A549 (cell line): ENCODE measurements around the gene RNF41. TPM values are rescaled to one million over a fixed set of nuclear protein-coding genes. Genes with fewer than 3 reads are reported as not detected.
"Not testable (repeated sequence)": the region's sequence is repeated elsewhere in the genome, so short reads cannot be mapped to it uniquely, and the experiment has no call there.

Experiments used
- ATAC-seq, 2 experiments: fragments of 200-7000 bp in 1 of 2; fragments of >200 bp in 1 of 2; cut with Nextera tagmentation in 1 of 2; cut with Tn5 transposase in 1 of 2; 3 replicates each; pipeline versions ENCODE4 v1.8.0 to v1.9.1; 2018 to 2020; ENCODE audit warnings: mild to moderate bottlenecking in 1 of 2, moderate library complexity in 1 of 2
- CTCF ChIA-PET: fragments of 300-600 bp; sonication (Branson Sonifier 250); formaldehyde crosslinking; extraction: SDS; loops from one replicate; lab custom pipeline; 2021; ENCODE audit warnings: antibody characterized with exemption, inconsistent platforms; lab: Yijun Ruan, JAX
- POLR2A ChIA-PET: fragments of 350-600 bp; formaldehyde crosslinking; extraction: SDS; loops from one replicate; lab custom pipeline; 2021; ENCODE audit warnings: antibody characterized with exemption, inconsistent platforms; lab: Yijun Ruan, JAX
- DNase-seq, 2 experiments: peaks; one replicate each; pipeline versions ENCODE4 v3.0.0 to v3.0.0-alpha.2; 2011 to 2016; ENCODE audit warnings: low read depth in 1 of 2, low spot score in 1 of 2
- FAIRE-seq: peaks from 2 replicates; lab custom pipeline; 2011; peaks lifted over from hg19 to GRCh38; lab: Jason Lieb, UNC
- H3K27ac ChIP-seq, 2 experiments: fragments of >200 bp; sonication (Bioruptor Twin); formaldehyde crosslinking; 3 replicates each; pipeline ENCODE4 v1.5.1; 2016 to 2017
- H3K4me1 ChIP-seq: fragments of >200 bp; sonication (Bioruptor Twin); formaldehyde crosslinking; 3 replicates; pipeline ENCODE4 v1.6.1; 2016
- H3K4me2 ChIP-seq: fragments of >200 bp; sonication (Bioruptor Twin); formaldehyde crosslinking; 3 replicates; pipeline ENCODE4 v1.6.1; 2016
- H3K4me3 ChIP-seq: fragments of >200 bp; sonication (Bioruptor Twin); formaldehyde crosslinking; 3 replicates; pipeline ENCODE4 v1.5.1; 2016
- H3K9me3 ChIP-seq: fragments of >200 bp; sonication (Bioruptor Twin); formaldehyde crosslinking; 3 replicates; pipeline ENCODE4 v1.6.1; 2016
- CBX2 ChIP-seq: fragments of 200-600 bp; sonication (generic); IDR thresholded peaks from 2 replicates; pipeline ENCODE4 v1.6.1; 2016; ENCODE audit warnings: low read depth, mild to moderate bottlenecking, borderline replicate concordance
- CBX8 ChIP-seq: fragments of 200-600 bp; sonication (generic); IDR thresholded peaks from 2 replicates; pipeline ENCODE4 v1.6.1; 2016
- CHD2 ChIP-seq: fragments of 150-350 bp; IDR thresholded peaks from 2 replicates; pipeline ENCODE4 v1.6.1; 2014; ENCODE audit warnings: low read length; ENCODE audit not compliant: partially characterized antibody
- CHD4 ChIP-seq: fragments of 200-600 bp; sonication (generic); IDR thresholded peaks from 2 replicates; pipeline ENCODE4 v1.6.1; 2016; ENCODE audit warnings: antibody characterized with exemption, mild to moderate bottlenecking, borderline replicate concordance
- ELK1 ChIP-seq: fragments of 150-350 bp; IDR thresholded peaks from 2 replicates; pipeline ENCODE4 v1.6.1; 2014; ENCODE audit warnings: low read depth, mild to moderate bottlenecking, low read length
- GATA3 ChIP-seq: IDR thresholded peaks from 2 replicates; pipeline ENCODE4 v1.6.1; 2012; ENCODE audit warnings: borderline replicate concordance
- HOXA7 ChIP-seq: fragments of 250-450 bp; sonication (Bioruptor Pico); IDR thresholded peaks from 2 replicates; pipeline ENCODE4 v1.5.0; 2020; ENCODE audit warnings: mild to moderate bottlenecking, moderate library complexity
- NPAS2 ChIP-seq: fragments of 250-450 bp; sonication (Bioruptor Pico); IDR thresholded peaks from 2 replicates; pipeline ENCODE4 v1.8.0; 2022; ENCODE audit warnings: mild to moderate bottlenecking, moderate library complexity, borderline replicate concordance
- RAD21 ChIP-seq, 2 experiments: fragments of >200 bp in 1 of 2; sonication (Bioruptor Twin) in 1 of 2; formaldehyde crosslinking in 1 of 2; IDR thresholded peaks in 1 of 2; conservative IDR thresholded peaks in 1 of 2; 2 replicates in 1 of 2; 3 replicates in 1 of 2; pipeline ENCODE4 v1.6.1; 2012 to 2018; ENCODE audit warnings: inconsistent platforms in 1 of 2
- REST ChIP-seq: fragments of 200-600 bp; sonication (generic); IDR thresholded peaks from 2 replicates; pipeline ENCODE4 v1.6.1; 2016; ENCODE audit warnings: antibody characterized with exemption, mild to moderate bottlenecking, moderate library complexity
- SMC3 ChIP-seq: fragments of >200 bp; sonication (Bioruptor Twin); formaldehyde crosslinking; IDR thresholded peaks from 3 replicates; pipeline ENCODE4 v1.6.1; 2018; ENCODE audit warnings: inconsistent platforms
- ZC3H11A ChIP-seq: fragments of 450-650 bp; IDR thresholded peaks from 2 replicates; pipeline ENCODE4 v1.6.1; 2014; ENCODE audit warnings: antibody characterized with exemption, mild to moderate bottlenecking
- ZSCAN20 ChIP-seq: fragments of 250-450 bp; sonication (Bioruptor Pico); IDR thresholded peaks from 2 replicates; pipeline ENCODE4 v1.8.0; 2022; ENCODE audit warnings: mild to moderate bottlenecking, moderate library complexity
- WGBS: methylation state at CpG from one replicate; pipeline ENCODE4 v1.1.6; 2017; ENCODE audit errors: missing lambda C conversion rate; 5-methylcytosine and 5-hydroxymethylcytosine counted together
- polyA plus RNA-seq, 4 experiments: library from polyadenylated mRNA; depleted of rRNA in 3 of 4; stranded (reverse); fragments of >200 nt; fragmentation: RNase III in 1 of 4; extraction: RNeasy Plus Mini Kit Qiagen cat#74134 plus additional on column Dnase treatment in 1 of 4; gene quantifications; 2 replicates in 3 of 4; 3 replicates in 1 of 4; pipeline ENCODE4 v1.2.3, GENCODE V29; 2011 to 2017
- TF ChIP-seq, protein P1 (sequence below): IDR thresholded peaks from 2 replicates; pipeline ENCODE4 v1.6.1; 2012; ENCODE audit warnings: low read depth, borderline replicate concordance
- TF ChIP-seq, protein P2 (sequence below): fragments of 250-450 bp; sonication (Bioruptor Pico); IDR thresholded peaks from 2 replicates; pipeline ENCODE4 v1.5.0; 2020; ENCODE audit warnings: low read depth, mild to moderate bottlenecking, moderate library complexity

RNF41 gene
- polyA plus RNA-seq, 2 of the 4 experiments (the other 2 are of a cell fraction): 21.7 to 47.8 TPM

- H3K4me1 ChIP-seq: no peaks in the 10 kb centered on the region
- FAIRE-seq: no peak
- TF ChIP-seq HOXA7 (CRISPR knock-in tag) (no peak), ZSCAN20 (CRISPR knock-in tag) (no peak), CBX2 (no peak)
- TF ChIP-seq, all 56 proteins: peak for 0
- ChIA-PET POLR2A (no interaction called here), CTCF (interaction anchor here (0.9 to 6.3 kb wide), 4 partner anchors 7 to 23 kb away, joined by 3 to 46 read pairs (median 13); partner anchors contain the start of genes RNF41 and SMARCC2)
- DNase-seq: no peak
- WGBS: 74% methylated on average over 1 of the region's 1 CpG
- Histone ChIP-seq H3K4me2 (no peak overlapping the region), H3K27ac (no peak overlapping the region), H3K9me3 (no peaks in the 10 kb centered on the region), H3K4me3 (no peak overlapping the region)
- no peak for ATAC-seq
Observed at GRCh38 chr12:56198836-56199235, 22.9 kb downstream of the RNF41 start.

DNA sequence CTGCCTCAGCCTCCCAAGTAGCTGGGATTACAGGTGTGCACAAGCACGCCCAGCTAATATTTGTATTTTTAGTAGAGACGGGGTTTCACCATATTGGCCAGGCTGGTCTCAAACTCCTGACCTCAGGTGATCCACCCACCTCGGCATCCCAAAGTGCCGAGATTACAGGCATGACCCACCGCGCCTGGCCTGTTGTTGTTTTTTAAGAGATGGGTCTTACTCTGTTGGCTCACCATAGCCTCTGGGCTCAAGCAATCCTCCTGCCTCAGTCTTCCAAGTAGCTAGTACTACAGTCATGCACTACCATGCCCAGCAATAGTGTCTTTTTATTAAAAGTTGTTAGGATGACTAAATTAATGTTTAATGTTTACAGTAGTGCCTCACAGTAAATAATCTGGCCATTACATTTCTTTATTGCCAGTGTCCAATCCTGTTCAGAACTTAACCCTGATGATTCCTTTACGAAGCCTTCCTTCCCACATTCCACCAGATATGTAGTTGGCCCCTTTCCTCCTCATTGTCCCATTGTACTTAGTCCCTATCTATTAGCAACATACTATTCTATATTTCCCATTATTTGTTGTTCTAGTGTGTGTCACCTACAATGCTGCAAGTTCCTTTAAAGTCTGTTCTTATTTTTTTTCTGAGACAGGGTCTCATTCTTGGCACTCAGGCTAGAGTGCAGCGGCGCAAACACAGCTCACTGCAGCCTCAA is 23.6 kb downstream of the RNF41 start:
- DNase-seq: no peak
- CTCF ChIA-PET: interaction anchor here (1.0 to 6.3 kb wide), 7 partner anchors 8 to 78 kb away, joined by 3 to 46 read pairs (median 9); partner anchors contain the start of genes ANKRD52, RNF41 and SMARCC2
- ATAC-seq: no peak
- no peaks in the 10 kb centered on the region for H3K9me3 ChIP-seq
- POLR2A ChIA-PET: no interaction called here
- H3K27ac ChIP-seq: no peak overlapping the region
- H3K4me1 ChIP-seq: no peaks in the 10 kb centered on the region
- FAIRE-seq: no peak
- WGBS: 80% methylated on average over 9 of the region's 9 CpGs
- no peak overlapping the region for H3K4me2 ChIP-seq
- TF ChIP-seq NPAS2: no peak
- no peak for TF ChIP-seq REST
- no peak for TF ChIP-seq CHD4
- no peak for TF ChIP-seq CBX8
- TF ChIP-seq, protein P1, sequence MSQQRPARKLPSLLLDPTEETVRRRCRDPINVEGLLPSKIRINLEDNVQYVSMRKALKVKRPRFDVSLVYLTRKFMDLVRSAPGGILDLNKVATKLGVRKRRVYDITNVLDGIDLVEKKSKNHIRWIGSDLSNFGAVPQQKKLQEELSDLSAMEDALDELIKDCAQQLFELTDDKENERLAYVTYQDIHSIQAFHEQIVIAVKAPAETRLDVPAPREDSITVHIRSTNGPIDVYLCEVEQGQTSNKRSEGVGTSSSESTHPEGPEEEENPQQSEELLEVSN: no peak
- no peak for TF ChIP-seq CHD2
- no peak for TF ChIP-seq ELK1
- TF ChIP-seq GATA3: no peak
- TF ChIP-seq ZC3H11A: no peak
- no peak for TF ChIP-seq RAD21 (conservative IDR thresholded peaks at IDR 0.05 in 1 of 2, IDR thresholded peaks at IDR 0.05 in 1 of 2)
- TF ChIP-seq, protein P2, sequence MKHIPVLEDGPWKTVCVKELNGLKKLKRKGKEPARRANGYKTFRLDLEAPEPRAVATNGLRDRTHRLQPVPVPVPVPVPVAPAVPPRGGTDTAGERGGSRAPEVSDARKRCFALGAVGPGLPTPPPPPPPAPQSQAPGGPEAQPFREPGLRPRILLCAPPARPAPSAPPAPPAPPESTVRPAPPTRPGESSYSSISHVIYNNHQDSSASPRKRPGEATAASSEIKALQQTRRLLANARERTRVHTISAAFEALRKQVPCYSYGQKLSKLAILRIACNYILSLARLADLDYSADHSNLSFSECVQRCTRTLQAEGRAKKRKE (CRISPR knock-in tag): no peak
- no peak for TF ChIP-seq SMC3
- no peak for TF ChIP-seq HOXA7 (CRISPR knock-in tag)
- no peak overlapping the region for H3K4me3 ChIP-seq

- ChIA-PET POLR2A (interaction anchor here (0.7 kb wide), 1 partner anchor 25 kb away, joined by 4 read pairs; the partner anchor contains the start of gene RNF41), CTCF (interaction anchor here (0.5 to 6.3 kb wide), 8 partner anchors 9 to 101 kb away, joined by 3 to 46 read pairs (median 6); partner anchors contain the start of genes ANKRD52 and RNF41)
- H3K4me3 ChIP-seq, H3K27ac ChIP-seq, FAIRE-seq, H3K4me1 ChIP-seq, H3K4me2 ChIP-seq, H3K9me3 ChIP-seq: not testable (repeated sequence)
- 64% methylated on average over 11 of the region's 11 CpGs for WGBS
- DNase-seq: peak in 1 of 2 experiments; percentile 26
- ATAC-seq: peak in 1 of 2 experiments; percentile 55; a peak in 3 of 6 replicates
Observed at GRCh38 chr12:56196818-56197550, 24.7 kb downstream of the RNF41 start.
